ENCODE results near the gene CARF.
"Not testable (repeated sequence)": the region's sequence is repeated elsewhere in the genome, so short reads cannot be mapped to it uniquely, and the experiment has no call there.

CARF gene, protein sequence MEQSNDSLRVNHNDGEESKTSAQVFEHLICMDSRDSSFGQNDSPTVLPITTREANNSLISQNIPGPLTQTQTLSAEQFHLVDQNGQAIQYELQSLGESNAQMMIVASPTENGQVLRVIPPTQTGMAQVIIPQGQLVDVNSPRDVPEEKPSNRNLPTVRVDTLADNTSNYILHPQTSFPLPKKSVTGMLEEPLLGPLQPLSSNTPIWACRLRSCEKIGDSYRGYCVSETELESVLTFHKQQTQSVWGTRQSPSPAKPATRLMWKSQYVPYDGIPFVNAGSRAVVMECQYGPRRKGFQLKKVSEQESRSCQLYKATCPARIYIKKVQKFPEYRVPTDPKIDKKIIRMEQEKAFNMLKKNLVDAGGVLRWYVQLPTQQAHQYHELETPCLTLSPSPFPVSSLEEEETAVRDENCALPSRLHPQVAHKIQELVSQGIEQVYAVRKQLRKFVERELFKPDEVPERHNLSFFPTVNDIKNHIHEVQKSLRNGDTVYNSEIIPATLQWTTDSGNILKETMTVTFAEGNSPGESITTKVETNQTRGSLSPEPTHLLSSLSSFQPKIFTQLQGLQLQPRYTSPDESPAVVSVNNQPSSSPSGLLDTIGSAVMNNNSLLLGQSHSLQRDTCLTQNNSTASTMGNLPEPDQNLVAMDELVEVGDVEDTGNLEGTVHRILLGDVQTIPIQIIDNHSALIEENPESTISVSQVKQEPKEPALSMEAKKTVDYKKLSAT

DNA sequence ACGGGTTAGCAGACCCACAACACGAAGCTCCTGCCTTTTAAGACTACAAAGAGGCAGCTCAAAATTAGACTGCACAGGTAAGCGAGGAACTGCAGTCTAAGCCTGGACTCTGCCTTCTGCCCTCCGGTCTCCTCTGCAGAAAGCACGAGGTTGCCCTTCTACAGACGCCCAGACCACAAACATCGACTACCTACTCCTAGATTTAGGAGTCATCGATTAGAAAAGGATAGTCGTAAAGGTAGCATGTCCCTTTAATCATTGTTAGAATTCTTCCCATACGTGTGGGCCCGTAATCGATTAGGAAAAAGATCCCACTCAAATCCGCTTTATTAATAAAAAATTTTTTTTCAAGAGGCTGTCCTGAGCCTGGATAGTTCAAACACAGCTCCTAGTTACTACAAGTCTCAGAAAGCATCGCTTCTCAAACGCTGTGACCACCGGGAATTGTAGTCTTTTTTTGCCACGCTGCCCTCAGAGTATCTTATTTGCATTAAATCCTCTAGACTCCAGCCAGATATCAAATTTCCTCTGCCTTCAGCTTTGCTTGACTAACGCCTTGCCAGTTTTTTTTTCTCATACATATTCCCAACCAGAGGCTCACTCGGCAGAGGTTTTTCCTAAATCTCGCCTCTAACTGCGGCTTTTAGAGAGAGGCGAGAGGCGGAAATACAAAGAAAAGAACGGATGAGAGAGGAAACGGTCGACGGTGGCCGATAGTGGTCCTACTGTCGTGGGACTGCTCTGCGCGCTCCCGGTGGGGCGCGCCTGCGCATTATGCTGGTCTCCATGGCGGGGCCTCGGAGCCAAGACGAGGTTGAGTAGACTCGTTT, at the start of gene CARF, which contains the start of gene WDR12:
Gene CARF, plus strand, starts transcription at position 764 of the 830 bp plus-strand sequence. CDS start 29,628 bp downstream, outside the sequence.
Gene WDR12, minus strand, starts transcription at position 162 of the 830 bp plus-strand sequence. CDS start 197 bp downstream, outside the sequence.
- DNase-seq: peak; percentile 5 to 77

DNA sequence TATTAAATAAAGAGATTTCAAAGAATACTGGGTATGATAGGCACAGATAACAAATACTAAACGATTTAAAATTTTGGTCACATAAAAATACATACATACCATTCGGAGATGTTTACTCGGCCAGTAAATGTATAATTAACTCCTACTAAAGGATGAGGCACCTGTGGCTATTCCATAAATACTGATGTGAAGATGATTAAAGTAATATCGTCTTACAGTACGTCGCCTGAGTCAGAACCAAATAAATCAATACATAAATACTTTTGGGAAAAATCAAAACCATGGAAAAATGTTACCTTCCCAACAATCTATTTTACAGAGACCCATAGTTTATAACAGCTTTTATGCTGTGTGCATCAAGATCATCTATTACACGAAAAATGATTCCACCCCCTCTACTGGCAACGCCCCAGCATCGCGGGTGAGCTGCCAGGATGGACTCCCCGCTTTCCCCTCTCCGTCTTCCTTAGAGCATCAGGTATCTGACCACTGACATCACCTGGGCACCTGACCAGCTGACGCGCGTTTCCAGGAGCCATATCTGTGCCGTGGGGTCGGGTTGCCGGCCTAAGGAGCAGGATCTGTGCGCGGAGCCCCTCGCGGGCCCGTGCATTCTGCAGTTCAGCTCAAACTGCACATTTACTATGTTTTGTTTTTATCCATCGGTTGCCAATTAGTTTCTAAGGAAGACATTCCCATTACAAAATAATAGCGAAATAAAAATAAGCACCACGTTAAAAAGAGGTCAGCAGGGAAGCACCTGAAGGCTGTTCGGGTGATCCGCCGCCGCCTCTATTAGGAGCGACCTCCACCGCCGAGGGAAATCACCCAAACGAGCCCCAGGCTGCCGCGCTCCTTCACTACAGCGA, 41.4 kb upstream of the CARF start:
- DNase-seq: peak; percentile 29 to 80

DNA sequence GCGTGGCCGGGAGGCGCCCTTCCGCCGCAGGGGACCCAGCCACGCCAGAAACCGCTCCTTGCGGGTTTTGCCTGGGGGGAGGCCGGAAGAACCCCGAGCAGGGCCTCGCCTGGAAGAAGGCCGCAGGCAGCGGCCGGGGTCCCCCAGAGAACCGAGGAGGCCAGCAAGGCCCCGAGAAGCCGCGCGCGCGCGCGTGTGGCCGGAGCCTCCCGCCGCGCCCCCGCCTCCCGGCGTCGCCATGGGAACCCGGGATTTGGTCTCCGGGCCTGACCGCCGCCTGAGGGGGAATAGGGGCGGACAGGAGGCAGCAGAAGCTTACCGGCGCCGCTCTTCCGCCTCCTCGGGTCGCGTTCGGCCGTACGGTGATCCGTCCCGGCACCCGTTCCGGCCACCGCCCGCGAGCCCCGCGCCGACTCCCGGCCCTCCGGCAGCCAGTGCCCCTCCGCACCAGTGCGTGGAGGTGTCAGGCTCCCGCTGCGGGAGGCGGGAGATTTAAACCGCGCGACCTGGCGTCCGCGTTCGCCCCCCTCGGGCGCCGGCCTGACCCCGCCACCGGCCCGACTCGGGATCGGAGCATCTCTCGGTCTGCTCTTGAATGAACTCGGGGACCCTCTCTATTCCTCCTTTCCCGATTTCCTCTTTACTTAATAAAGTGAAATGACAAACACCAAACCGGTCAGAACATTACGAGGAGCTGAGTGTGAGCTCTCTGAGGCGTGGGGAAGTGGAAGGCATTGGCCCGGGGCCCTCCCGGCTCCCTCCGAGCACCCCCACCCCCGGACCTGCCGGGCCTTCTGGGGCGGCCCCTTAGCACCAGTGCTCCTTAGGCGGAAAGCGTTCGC, 40.6 kb upstream of the CARF start, which contains the start of gene ICA1L:
Gene ICA1L, minus strand, starts transcription at position 467 of the 842 bp plus-strand sequence. CDS start 42,757 bp downstream, outside the sequence.
- peak in 1 of 2 experiments; percentile 15 for DNase-seq

DNA sequence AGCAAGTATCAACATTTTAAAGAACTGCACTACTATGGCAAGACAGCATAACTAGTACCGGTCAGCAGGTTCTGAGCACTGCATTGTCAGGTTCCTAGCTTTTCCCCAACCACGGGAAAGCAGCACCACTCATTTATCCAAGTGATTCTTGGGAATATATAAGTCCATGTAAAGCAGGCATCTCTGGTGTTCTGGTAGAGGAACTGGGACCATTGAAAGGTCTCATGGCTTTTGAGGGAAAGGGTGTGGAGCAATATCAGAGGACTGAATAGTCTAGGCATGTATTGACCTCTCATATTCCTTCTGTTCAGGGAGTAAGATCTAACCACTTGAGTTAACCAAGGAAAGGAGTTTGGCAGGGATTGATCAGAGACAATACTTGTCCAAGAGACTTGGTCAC, 34.4 kb upstream of the CARF start:
- no peak for DNase-seq

DNA sequence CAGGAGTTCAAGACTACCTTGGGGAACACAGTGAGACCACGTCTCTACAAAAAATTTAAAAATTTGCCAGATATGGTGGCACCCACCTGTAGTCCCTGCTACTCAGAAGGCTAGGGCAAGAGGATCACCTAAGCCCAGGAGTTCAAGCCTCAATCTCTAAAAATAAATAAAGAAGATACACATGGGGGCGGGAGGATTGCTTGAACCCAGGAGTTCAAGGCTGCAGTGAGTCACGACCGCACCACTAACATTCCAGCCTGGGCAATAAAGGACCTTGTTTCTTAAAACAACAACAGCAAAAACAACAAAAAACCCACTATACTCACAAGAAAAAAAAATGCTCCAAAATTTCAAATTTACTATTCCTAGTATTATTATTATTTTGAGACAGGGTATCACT, 30.5 kb upstream of the CARF start:
- no peak for DNase-seq

DNA sequence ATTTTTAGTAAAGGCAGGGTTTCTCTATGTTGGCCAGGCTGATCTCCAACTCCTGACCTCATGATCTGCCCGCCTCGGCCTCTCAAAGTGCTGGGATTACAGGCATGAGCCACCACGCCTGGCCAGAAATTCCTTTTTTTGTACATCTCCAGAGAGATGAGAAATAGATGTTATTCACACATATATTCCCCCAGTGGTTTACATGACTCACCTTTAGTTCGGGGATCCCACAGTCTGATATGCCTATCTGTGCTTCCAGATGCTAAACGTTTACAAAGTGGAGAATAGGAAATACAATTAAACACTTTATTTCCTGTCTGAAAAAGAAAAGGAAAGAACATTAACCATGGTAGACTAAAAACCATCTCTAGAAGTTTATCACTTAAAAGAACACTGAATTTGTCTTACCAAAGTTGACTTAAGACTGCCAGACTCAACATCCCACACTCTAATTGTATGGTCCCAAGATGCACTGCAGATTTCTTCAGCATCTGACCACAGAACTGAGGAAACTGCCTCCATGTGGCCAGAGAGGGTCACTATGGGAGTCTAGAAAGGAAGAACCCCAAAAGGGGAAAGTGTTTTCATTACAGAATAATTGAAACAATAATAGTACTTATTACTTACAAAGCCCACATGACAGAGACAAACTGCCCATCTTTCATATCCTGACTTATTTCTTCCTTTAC, 27.9 kb upstream of the CARF start:
- DNase-seq: no peak

DNA sequence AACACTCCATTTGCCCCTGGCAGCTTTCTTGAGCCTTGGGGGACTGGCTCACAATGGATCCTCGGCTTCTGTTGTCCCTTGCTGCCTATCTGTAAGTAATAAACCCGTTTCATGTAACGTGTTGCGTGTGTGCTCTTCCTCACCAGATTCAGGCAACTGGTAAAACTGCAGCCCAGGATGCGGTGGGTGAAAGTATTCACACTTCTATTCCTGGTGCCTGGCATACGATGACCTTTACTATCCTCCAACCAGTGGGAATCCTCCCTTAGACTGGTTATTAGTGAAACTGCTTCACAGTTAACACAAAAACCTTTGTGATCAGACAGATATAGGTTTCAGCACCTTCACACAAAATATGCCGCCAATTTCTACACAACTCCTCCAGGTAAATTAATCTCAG, 26.9 kb upstream of the CARF start:
- no peak for DNase-seq

DNA sequence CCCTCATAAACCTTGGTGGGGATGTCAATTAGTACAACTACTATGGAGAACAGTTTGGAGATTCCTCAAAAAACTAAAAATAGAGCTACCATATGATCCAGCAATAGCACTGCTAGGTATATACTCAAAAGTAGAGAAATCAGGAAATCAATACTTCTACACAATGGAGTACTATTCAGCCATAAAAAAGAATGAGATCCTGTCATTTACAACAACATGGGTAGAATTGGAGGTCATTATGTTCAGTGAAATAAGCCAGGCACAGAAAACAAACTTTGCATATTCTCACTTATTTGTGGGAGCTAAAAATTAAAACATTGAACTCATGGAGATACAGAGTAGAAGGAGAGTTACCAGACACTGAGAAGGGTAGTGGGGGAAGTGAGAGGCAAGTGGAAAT, 6.6 kb upstream of the CARF start:
- not testable (repeated sequence) for DNase-seq

DNA sequence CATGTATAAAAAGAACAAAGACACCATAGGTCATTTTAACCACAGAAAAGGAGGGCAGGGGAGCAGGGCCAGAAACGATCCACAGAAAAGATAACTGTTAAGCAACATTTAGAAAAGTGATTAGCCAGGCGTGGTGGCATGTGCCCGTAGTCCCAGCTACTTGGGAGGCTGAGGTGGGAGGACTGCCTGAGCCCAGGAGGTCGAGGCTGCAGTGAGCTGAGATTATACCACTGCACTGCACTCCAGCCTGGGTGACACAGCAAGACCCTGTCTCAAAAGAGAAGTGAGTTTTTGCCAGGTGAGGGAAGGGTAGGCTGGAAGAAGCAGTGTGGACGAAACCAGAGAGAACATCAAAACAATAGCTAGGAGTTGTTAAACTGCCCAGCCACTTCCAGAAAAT, 3.9 kb upstream of the CARF start:
- DNase-seq: no peak

DNA sequence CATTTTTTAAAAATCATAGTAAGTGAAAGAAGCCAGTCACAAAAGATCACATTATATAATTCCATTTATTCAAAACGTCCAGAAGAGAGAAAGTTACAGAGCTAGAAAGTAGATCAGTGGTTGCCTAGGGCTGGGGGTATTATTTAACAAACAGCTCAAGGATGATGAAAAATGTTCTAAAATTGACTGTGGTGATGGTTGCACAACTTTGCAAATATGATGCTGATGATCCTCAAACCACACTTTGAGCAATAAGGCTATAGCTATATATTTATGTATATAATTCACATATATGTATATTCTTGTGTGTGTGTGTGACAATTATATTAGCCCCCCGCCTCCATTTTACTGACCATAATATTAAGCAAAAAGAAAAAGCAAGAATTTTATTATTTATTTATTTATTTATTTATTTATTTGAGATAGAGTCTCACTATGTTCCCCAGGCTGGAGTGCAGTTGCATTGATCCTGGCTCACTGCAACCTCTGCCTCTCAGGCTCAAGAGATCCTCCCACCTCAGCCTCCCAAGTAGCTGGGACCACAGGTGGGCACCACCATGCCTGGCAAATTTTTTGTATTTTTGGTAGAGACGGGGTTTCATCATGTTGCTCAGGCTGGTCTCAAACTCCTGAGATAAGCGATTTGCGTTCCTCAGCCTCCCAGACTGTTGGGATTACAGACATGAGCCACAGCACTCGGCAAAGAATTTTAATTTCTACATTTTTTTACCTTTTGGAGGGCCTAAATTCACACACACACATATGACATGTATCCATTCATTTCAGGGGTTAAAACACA, 2.5 kb upstream of the CARF start:
- no peak for DNase-seq

DNA sequence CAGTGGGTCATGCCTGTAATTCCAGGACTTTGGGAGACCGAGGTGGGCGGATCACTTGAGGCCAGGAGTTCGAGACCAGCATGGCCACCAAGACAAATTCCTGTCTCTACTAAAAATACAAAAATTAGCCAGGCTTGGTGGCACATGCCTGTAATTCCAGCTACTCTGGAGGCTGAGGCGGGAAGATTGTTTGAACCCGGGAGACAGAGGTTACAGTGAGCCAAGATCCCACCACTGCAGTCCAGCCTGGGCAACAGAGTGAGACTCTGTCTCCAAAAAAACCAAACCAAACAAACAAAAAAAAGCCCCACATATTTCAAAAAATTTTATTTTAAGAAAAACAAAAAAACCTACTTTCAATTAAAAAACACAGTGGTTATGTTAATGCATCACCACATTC, 1.8 kb upstream of the CARF start:
- DNase-seq: not testable (repeated sequence)

DNA sequence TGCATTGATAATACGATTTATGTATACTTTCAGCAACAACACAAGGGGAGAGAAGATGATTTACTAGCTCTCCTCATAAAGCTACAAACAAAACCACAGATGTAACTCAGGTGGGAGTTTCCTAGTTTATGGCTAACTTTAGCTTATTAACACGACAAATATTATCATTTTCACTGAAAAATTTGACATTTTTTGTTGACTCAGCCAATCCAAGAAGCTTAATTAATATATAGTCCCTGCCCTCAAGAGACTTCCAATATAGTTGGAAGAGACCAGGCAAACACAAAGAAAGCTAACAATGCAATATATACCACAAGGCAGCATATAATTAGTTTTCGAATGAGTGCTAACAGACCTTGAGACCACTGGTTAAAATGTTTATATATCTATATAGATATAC, 1.4 kb upstream of the CARF start:
- no peak for DNase-seq

DNA sequence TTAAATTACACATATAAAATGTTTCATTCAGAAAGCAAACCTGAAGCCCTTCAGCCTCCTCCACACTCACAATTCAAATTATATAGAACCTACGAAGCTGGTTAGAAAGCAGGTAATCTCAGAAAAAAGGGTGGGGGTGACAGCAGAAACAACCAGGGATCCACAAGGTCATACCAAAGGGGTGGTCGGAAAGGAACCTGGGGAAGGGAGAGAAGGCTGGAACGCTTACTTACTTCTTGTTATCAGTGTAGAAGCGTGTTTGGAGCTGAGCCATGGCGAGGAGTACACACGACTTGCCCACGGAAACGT, 918 bp upstream of the CARF start:
- no peak for DNase-seq

DNA sequence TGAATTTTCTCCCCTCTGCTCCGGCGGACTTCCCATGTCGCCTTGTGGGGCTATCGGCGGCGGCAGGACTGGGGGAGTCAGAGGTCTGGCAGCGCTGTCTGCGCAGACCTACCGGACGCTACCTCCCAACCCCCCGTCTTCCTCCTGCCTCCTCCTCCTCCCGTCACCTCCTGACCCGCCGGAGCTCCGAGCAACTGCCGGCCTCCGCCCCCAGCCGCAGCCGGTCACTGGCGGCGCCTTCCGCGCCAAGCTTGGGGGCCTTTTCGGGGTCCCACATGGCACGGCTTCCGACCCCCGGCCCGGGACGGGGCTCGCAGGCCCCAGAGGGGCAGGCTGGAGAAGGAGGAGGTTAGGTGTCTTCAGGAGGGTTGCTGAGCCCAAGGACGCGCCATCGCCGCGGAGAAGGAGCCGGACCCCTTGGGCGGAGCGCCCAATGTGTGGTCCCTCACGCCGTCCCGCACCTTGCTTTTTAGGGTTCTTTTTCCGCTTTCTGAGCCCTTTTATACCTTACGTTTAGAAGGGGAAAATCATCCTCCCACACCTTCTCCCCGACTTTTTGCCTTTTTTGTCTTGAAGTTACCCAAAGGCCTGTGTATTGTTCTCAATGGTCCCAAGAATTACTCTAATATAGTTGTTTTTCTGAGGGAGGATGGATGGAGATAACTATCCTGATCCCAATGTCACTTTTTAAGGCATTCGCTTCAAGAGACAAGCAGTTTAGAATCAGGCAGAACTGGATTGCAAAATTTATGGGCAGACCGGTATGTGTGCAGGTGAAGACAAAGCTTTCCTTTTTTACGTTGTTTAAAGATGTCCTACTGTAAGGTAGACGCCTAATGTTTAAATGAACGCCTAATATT, 497 bp downstream of the CARF start:
- DNase-seq: not testable (repeated sequence)

DNA sequence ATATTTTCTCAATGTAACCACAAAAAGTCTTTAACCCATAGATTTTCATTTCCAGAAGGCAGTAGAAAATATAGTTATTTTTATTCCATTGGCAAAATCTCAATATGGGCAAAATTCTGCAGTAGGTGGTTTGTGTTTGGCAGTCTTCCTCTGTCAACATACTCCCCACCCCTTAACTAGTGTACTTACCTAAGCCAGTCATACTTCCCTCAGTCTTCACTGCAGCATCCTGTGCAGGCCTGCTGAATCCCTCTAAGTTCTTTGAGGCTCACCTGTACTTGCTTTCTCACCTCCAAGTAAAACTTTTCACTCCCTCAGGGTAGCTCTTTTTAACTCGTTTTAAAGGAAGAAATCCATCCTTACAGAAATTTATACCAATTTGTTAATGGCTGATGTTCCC, 6.8 kb downstream of the CARF start:
- no peak for DNase-seq

DNA sequence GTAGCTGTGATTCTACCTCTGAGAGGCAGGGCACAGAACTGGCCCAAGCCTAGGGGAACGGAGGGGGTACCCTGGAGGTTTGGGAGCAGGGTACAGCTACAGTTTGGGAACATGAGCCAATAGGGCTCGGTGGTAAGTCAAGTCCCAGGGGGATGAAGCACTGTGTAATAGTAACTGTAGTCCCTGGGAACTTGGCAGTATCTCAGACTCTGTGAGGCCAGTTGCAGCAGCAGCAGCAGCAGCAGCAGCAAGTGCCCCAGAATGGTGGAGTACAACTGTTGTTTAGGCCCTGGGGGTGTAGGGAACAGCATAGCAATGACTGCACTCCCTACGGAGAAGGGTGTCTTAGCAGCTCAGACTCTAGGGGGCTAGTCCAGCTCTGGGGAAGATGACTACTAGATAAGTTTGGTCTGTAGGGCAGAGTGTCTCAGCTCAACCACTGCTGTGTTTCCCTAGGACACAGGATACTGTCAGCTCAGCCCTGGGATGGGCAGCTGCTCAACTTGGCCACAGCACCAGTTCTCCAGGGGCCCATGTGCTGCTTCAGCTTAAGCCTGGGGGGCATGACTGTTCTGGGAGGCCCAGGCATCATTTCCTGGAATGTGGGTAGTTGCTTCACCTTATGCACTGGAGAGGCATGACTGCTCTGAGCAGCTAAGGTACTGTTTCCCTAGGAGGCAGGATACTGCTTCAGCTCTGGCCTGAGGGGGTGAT, 20.5 kb downstream of the CARF start:
- DNase-seq: no peak

DNA sequence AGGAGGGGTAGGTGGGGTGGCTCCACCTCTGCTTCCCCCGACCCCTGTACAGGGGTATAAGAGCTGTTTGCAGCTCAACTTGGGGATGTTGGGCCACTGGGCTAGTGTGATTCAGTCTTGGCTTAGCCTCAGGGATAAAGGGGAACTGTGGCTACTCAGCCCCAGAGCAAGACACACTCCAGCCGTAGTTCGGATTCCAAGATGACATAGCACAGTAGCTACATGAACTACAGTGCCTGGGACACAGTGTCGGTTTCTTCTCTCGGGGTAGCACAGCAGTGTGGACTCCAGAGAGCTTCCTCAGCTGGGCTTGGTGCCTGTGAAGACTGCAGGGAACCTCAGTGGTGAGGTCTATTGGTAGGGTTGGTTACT, 21.1 kb downstream of the CARF start:
- DNase-seq: no peak

DNA sequence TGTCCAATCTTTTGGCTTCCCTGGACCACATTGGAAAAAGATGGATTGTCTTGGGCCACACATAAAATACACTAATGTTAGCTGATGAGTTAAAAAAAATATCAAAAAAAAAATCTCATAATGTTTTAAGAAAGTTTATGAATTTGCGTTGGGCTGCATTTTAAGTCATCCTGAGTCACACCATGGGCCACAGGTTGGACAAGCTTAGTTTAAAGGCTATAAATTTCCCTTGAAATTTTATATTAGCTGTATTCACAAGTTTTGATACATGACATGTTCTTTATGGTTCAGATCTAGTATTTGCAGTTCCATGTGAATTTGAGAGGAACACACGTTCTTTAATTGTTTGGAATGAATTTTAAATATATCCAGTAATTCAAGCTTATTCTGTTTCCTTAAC, 21.9 kb downstream of the CARF start:
- DNase-seq: no peak
